Psoas muscle (tissue), 8 donors: ENCODE measurements around the gene PKNOX2. TPM values are rescaled to one million over a fixed set of nuclear protein-coding genes. Genes with fewer than 3 reads are reported as not detected.

Experiments used
- ATAC-seq, 4 donors: fragments of 200-7000 bp; cut with Tn5 transposase; one replicate each; pipeline ENCODE4 v1.9.1; 2020; ENCODE audit warnings: moderate library complexity in 3 of 4, mild to moderate bottlenecking in 2 of 4
- DNase-seq, 2 donors: peaks; one replicate each; pipeline ENCODE4 v3.0.0-alpha.2; 2020
- H3K27ac ChIP-seq: fragments of 200-600 bp; one replicate; pipeline ENCODE4 v1.8.0; 2022
- H3K27me3 ChIP-seq, 3 donors: fragments of 200-600 bp in 1 of 3; one replicate each; pipeline versions ENCODE4 v1.6.1 to v1.8.0; 2013 to 2022; ENCODE audit warnings: low read length in 2 of 3, mild to moderate bottlenecking in 2 of 3, moderate library complexity in 1 of 3; ENCODE audit not compliant: insufficient read depth in 3 of 3
- H3K36me3 ChIP-seq, 2 donors: fragments of 200-600 bp in 1 of 2; one replicate each; pipeline versions ENCODE4 v1.6.1 to v1.8.0; 2013 to 2022; ENCODE audit warnings: low read depth in 1 of 2, mild to moderate bottlenecking in 1 of 2, moderate library complexity in 1 of 2; ENCODE audit not compliant: insufficient read depth in 1 of 2
- H3K4me1 ChIP-seq: fragments of 200-600 bp; one replicate; pipeline ENCODE4 v1.8.0; 2022
- H3K4me3 ChIP-seq: fragments of 200-600 bp; one replicate; pipeline ENCODE4 v1.8.0; 2022; ENCODE audit warnings: mild to moderate bottlenecking
- H3K9me3 ChIP-seq: fragments of 200-600 bp; one replicate; pipeline ENCODE4 v1.8.0; 2022
- CTCF ChIP-seq: fragments of 200-600 bp; IDR thresholded peaks from one replicate; pipeline ENCODE4 v1.8.0; 2022; ENCODE audit warnings: antibody characterized with exemption
- WGBS, 3 donors: extraction: QIAGEN DNeasy Blood & Tissue Kit; methylation state at CpG; one replicate each; pipeline versions ENCODE4 v1.1.6 to v1.1.7; 2013; 5-methylcytosine and 5-hydroxymethylcytosine counted together
- intact Hi-C, 2 donors: fragments of 100-400 bp; cut with DNase I; formaldehyde crosslinking; loops; one replicate each; pipeline versions ENCODE4 v1.11.0 to v1.14.2; 2022
- polyA plus RNA-seq, 3 donors: library from polyadenylated mRNA; stranded (reverse); fragments of 200-250 nt; gene quantifications; one replicate each; pipeline ENCODE4 v1.2.3, GENCODE V29; 2013
- total RNA-seq, 4 donors: library from RNA; stranded (reverse); fragmentation: NEBNext Ultra II Directional in 2 of 4; extraction: Animal tissue kit (Norgen Biotek cat#: 25700) in 2 of 4; gene quantifications; one replicate each; pipeline versions ENCODE4 v1.2.1 to v1.2.4, GENCODE V29; 2021 to 2023
- donor health status: healthy with polysubstance abuse.
- donor health status: DM: no; HTN: no; CAD: no; lungs with moderate emphysema.
- donor health status: Bipolar disorder and iron deficiency.
- donor health status: healthy.
- donor health status: DM: yes; HTN: yes; CAD: no.
- donor health status: DM: no; HTN: no; CAD: no.
- donor health status: DM: no; HTN: no; CAD: no.
- donor health status: DM: yes; HTN: yes; CAD: no.

Gene PKNOX2
- total and polyA plus RNA-seq, 7 donors, result 1.8 to 30.5 (median 14.5) TPM

GRCh38 chr11:125273519-125274000 is 109.0 kb downstream of the PKNOX2 start:
- H3K9me3 ChIP-seq, result no peaks in the 10 kb centered on the region
- intact Hi-C loops, result no loop called here
- no peak for TF ChIP-seq CTCF

GRCh38 chr11:125274309-125274708 is 109.8 kb downstream of the PKNOX2 start:
- 90 to 93% (median 91%) methylated on average over 11 of the region's 11 CpGs for WGBS, 3 donors
- no peak overlapping the region for H3K27ac ChIP-seq
- no peak overlapping the region for H3K4me3 ChIP-seq
- H3K27me3 ChIP-seq, result no peaks in the 10 kb centered on the region
- H3K4me1 ChIP-seq, result peaks cover 4% of the 10 kb centered on the region
- no peaks in the 10 kb centered on the region for H3K36me3 ChIP-seq
- no peak for DNase-seq
- H3K9me3 ChIP-seq, result no peaks in the 10 kb centered on the region
- TF ChIP-seq CTCF, result no peak
- intact Hi-C loops, result no loop called here
- no peak for ATAC-seq

More at GRCh38 chr11:125273519-125274000, 109.0 kb downstream of the PKNOX2 start:
- no peak for ATAC-seq
- no peak overlapping the region for H3K4me3 ChIP-seq
- H3K27ac ChIP-seq, result no peak overlapping the region
- DNase-seq, result no peak
- H3K36me3 ChIP-seq, result no peaks in the 10 kb centered on the region
- WGBS, 3 donors, result 82 to 85% (median 85%) methylated on average over 5 of the region's 5 CpGs
- no peaks in the 10 kb centered on the region for H3K27me3 ChIP-seq
- no peaks in the 10 kb centered on the region for H3K4me1 ChIP-seq

GRCh38 chr11:125274774-125275173 is 110.2 kb downstream of the PKNOX2 start:
- no peak for TF ChIP-seq CTCF
- Histone ChIP-seq H3K4me1 (peaks cover 4% of the 10 kb centered on the region), H3K27me3 (no peaks in the 10 kb centered on the region), H3K27ac (no peak overlapping the region), H3K9me3 (no peaks in the 10 kb centered on the region), H3K36me3 (no peaks in the 10 kb centered on the region), H3K4me3 (no peak overlapping the region)
- no peak for ATAC-seq
- WGBS, 3 donors, result 93 to 97% (median 96%) methylated on average over 4 of the region's 4 CpGs
- intact Hi-C loops, result no loop called here
- DNase-seq, result no peak

- H3K27me3 ChIP-seq, result no peaks in the 10 kb centered on the region
- H3K4me1 ChIP-seq, result peaks cover 4% of the 10 kb centered on the region
- no peaks in the 10 kb centered on the region for H3K36me3 ChIP-seq
- ATAC-seq, result no peak
- no peak for TF ChIP-seq CTCF
- no peaks in the 10 kb centered on the region for H3K9me3 ChIP-seq
- DNase-seq, result no peak
- no peak overlapping the region for H3K27ac ChIP-seq
- 70 to 77% (median 76%) methylated on average over 5 of the region's 5 CpGs for WGBS, 3 donors
- intact Hi-C loops, result no loop called here
- no peak overlapping the region for H3K4me3 ChIP-seq
Observed at GRCh38 chr11:125275905-125276618, 111.5 kb downstream of the PKNOX2 start.

- H3K9me3 ChIP-seq, result no peaks in the 10 kb centered on the region
- H3K36me3 ChIP-seq, result no peaks in the 10 kb centered on the region
- no peaks in the 10 kb centered on the region for H3K27me3 ChIP-seq
- H3K27ac ChIP-seq, result no peak overlapping the region
- H3K4me1 ChIP-seq, result peaks cover 5% of the 10 kb centered on the region
- TF ChIP-seq CTCF, result no peak
- H3K4me3 ChIP-seq, result no peak overlapping the region
- DNase-seq (no peak), ATAC-seq (no peak)
- intact Hi-C loops, result no loop called here
Observed at GRCh38 chr11:125276619-125276976, 112.0 kb downstream of the PKNOX2 start.
